ENCODE results near the gene IFIT1.

- TF ChIP-seq POLR2A (IDR thresholded peaks at IDR 0.05) (no peak), CTCF (IDR thresholded peaks at IDR 0.05) (no peak)
Observed at GRCh38 chr10:89346405-89347254, 45.8 kb upstream of the IFIT1 start.
